OCI-LY1 (cell line): ENCODE data around the gene NCOR2.
"Not testable (repeated sequence)": the region's sequence is repeated elsewhere in the genome, so short reads cannot be mapped to it uniquely, and the experiment has no call there.

Experiments used
- H2AFZ ChIP-seq: fragments of 200-600 bp; sonication (generic), shearing (Covaris generic); 2 replicates; pipeline ENCODE4 v1.6.0; 2014; ENCODE audit warnings: antibody characterized with exemption, mild to moderate bottlenecking, low read length
- H3F3A ChIP-seq: fragments of 200-600 bp; sonication (generic), shearing (Covaris generic); 2 replicates; pipeline ENCODE4 v1.6.0; 2014; ENCODE audit warnings: mild to moderate bottlenecking, antibody characterized with exemption, low read length, moderate library complexity; ENCODE audit not compliant: insufficient read depth
- H3K27ac ChIP-seq: fragments of 200-600 bp; sonication (generic); 2 replicates; pipeline ENCODE4 v1.5.1; 2014; ENCODE audit warnings: low read length, mixed run types, mild to moderate bottlenecking, low read depth; ENCODE audit not compliant: poor library complexity, severe bottlenecking
- H3K27me3 ChIP-seq: fragments of 200-600 bp; sonication (generic); 2 replicates; pipeline ENCODE4 v1.6.0; 2014; ENCODE audit warnings: antibody characterized with exemption, mild to moderate bottlenecking, low read length, moderate library complexity; ENCODE audit not compliant: insufficient read depth
- H3K36me3 ChIP-seq: fragments of 200-600 bp; sonication (generic); 2 replicates; pipeline ENCODE4 v1.6.1; 2014; ENCODE audit warnings: mild to moderate bottlenecking, antibody characterized with exemption, low read length, moderate library complexity, mixed read lengths; ENCODE audit not compliant: insufficient read depth
- H3K4me1 ChIP-seq: fragments of 200-600 bp; sonication (generic); 2 replicates; pipeline ENCODE4 v1.5.1; 2014; ENCODE audit warnings: mild to moderate bottlenecking, low read length, moderate library complexity; ENCODE audit not compliant: insufficient read depth, severe bottlenecking
- H3K4me2 ChIP-seq: fragments of 200-600 bp; sonication (generic), shearing (Covaris generic); 2 replicates; pipeline ENCODE4 v1.6.1; 2014; ENCODE audit warnings: low read length
- H3K4me3 ChIP-seq: fragments of 200-600 bp; sonication (generic); 2 replicates; pipeline ENCODE4 v1.5.1; 2014; ENCODE audit warnings: low read length, low read depth, mild to moderate bottlenecking, mixed read lengths; ENCODE audit not compliant: poor library complexity, severe bottlenecking
- H3K79me2 ChIP-seq: fragments of 200-600 bp; shearing (Covaris generic); 2 replicates; pipeline ENCODE4 v1.6.1; 2016; ENCODE audit warnings: mixed run types, low read length, mixed read lengths; ENCODE audit not compliant: insufficient read depth
- H3K9ac ChIP-seq: fragments of 200-600 bp; sonication (generic), shearing (Covaris generic); 2 replicates; pipeline ENCODE4 v1.6.1; 2014; ENCODE audit warnings: mild to moderate bottlenecking, low read length, mixed read lengths
- H3K9me2 ChIP-seq: fragments of 200-600 bp; sonication (generic), shearing (Covaris generic); 2 replicates; pipeline ENCODE4 v1.6.1; 2014; ENCODE audit warnings: low read depth, mild to moderate bottlenecking, low read length, mixed read lengths
- H3K9me3 ChIP-seq: fragments of 200-600 bp; shearing (Covaris generic); 2 replicates; pipeline ENCODE4 v1.6.1; 2014; ENCODE audit warnings: low read length, mixed read lengths
- H4K20me1 ChIP-seq: fragments of 200-600 bp; sonication (generic), shearing (Covaris generic); 2 replicates; pipeline ENCODE4 v1.6.0; 2016; ENCODE audit warnings: mild to moderate bottlenecking, low read length; ENCODE audit not compliant: insufficient read depth
- EZH2 ChIP-seq: fragments of 200-600 bp; sonication (generic), shearing (Covaris generic); IDR thresholded peaks from 2 replicates; pipeline ENCODE4 v1.8.0; 2017; ENCODE audit warnings: borderline replicate concordance, mixed run types, mild to moderate bottlenecking, antibody characterized with exemption, low read length, moderate library complexity, mixed read lengths
- TF ChIP-seq, protein P1 (sequence below): fragments of 200-600 bp; sonication (generic), shearing (Covaris generic); IDR thresholded peaks from 2 replicates; pipeline ENCODE4 v1.5.1; 2017; ENCODE audit warnings: mild to moderate bottlenecking, antibody characterized with exemption, low read length, moderate library complexity, mixed read lengths

Gene NCOR2

DNA sequence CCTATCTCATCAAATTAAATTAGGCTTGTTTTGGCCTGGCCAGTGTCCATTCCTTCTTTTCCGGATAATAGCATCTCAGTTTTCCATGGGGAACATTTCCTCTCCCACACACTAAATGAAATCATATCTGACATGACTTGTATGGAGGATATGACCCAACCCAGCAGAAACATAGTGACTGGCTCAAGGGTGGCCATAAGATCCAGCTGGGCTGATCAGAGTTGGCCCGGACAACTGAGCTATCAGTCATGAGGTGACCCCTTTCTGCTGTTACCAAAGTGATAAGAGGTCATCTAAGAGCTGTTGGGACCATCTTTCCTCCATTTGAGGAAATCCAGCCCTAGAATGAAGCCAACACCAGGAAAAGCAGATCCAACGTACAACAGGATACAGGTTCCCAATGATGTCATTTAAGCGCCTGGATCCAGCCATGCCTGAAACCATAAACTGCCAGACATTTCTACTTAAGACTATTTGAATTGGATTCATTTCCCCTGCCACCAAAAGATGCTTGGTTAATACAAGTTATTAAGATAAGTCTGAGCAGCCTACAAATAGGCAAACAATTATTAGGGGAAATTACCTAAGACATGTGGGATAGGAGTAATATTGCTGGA lies 20.7 kb upstream of the NCOR2 start:
- no peaks in the 10 kb centered on the region for H3K4me1 ChIP-seq
- H4K20me1 ChIP-seq, result no peaks in the 10 kb centered on the region
- no peaks in the 10 kb centered on the region; the same call in 1 of the 2 replicates for H3K9me3 ChIP-seq
- no peak overlapping the region for H3K4me3 ChIP-seq
- H3F3A ChIP-seq, result no peaks in the 10 kb centered on the region
- peaks cover 23% of the 10 kb centered on the region; the same call in 1 of the 2 replicates for H3K27me3 ChIP-seq
- no peaks in the 10 kb centered on the region for H3K36me3 ChIP-seq
- no peak overlapping the region for H3K27ac ChIP-seq
- H3K4me2 ChIP-seq, result no peak overlapping the region
- TF ChIP-seq, protein P1, sequence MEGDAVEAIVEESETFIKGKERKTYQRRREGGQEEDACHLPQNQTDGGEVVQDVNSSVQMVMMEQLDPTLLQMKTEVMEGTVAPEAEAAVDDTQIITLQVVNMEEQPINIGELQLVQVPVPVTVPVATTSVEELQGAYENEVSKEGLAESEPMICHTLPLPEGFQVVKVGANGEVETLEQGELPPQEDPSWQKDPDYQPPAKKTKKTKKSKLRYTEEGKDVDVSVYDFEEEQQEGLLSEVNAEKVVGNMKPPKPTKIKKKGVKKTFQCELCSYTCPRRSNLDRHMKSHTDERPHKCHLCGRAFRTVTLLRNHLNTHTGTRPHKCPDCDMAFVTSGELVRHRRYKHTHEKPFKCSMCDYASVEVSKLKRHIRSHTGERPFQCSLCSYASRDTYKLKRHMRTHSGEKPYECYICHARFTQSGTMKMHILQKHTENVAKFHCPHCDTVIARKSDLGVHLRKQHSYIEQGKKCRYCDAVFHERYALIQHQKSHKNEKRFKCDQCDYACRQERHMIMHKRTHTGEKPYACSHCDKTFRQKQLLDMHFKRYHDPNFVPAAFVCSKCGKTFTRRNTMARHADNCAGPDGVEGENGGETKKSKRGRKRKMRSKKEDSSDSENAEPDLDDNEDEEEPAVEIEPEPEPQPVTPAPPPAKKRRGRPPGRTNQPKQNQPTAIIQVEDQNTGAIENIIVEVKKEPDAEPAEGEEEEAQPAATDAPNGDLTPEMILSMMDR, result no peak
- TF ChIP-seq EZH2, result no peak
- no peak overlapping the region for H3K9ac ChIP-seq
- H3K79me2 ChIP-seq, result no peaks in the 10 kb centered on the region
- no peak overlapping the region for H2AFZ ChIP-seq
- H3K9me2 ChIP-seq, result no peaks in the 10 kb centered on the region

DNA sequence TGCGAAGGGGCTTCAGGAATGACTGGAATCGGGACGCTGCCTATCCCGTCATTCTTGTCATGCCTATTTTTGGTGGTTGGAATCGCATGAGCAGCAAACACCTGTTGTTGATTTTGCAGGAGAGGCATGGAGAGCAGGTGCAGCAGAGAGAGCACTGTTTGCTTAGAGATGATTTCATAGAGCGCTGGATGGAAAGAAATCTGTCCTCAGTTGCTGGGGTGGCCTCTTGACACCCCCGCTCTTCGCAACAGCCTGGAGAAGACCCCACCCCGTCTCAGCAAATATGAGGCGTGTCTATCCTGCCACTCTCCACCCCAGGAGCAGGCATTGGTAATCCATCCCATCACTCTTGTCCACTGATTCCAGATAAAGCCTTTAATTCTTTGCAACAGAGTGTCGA lies 19.3 kb upstream of the NCOR2 start:
- peaks cover 15% of the 10 kb centered on the region; the same call in 1 of the 2 replicates for H3K27me3 ChIP-seq
- TF ChIP-seq EZH2, result no peak
- TF ChIP-seq, protein P1, result no peak

DNA sequence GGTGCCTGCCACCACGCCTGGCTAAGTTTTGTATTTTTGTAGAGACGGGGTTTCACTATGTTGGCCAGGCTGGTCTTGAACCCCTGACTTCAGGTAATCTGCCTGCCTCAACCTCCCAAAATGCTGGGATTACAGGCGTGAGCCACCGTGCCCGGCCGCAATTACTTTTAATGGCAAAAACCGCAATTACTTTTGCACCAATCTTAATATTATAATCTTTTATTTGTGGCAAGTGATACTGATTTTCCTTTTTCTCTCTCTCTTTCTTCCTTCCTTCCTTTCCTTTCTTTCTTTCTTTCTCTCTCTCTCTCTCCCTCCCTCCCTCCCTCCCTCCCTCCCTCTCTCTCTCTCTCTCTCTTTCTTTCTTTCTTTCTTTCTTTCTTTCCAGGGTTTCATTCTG lies 17.1 kb upstream of the NCOR2 start:
- H3K9ac ChIP-seq, H3K4me1 ChIP-seq, H3K4me2 ChIP-seq, H3K27ac ChIP-seq, H3K4me3 ChIP-seq, H3K36me3 ChIP-seq, H3K9me3 ChIP-seq, H3F3A ChIP-seq, H3K9me2 ChIP-seq, H2AFZ ChIP-seq, H3K79me2 ChIP-seq, H4K20me1 ChIP-seq: not testable (repeated sequence)
- H3K27me3 ChIP-seq, result peaks cover 13% of the 10 kb centered on the region; the same call in 1 of the 2 replicates

More for the DNA sequence above, 19.3 kb upstream of the NCOR2 start:
- no peaks in the 10 kb centered on the region for H3K9me2 ChIP-seq
- H4K20me1 ChIP-seq, result no peaks in the 10 kb centered on the region
- no peak overlapping the region for H3K4me2 ChIP-seq
- H3K27ac ChIP-seq, result no peak overlapping the region
- no peaks in the 10 kb centered on the region for H3F3A ChIP-seq
- no peaks in the 10 kb centered on the region for H3K36me3 ChIP-seq
- no peak overlapping the region for H3K9ac ChIP-seq
- no peak overlapping the region for H3K4me3 ChIP-seq
- no peaks in the 10 kb centered on the region for H3K79me2 ChIP-seq
- H3K9me3 ChIP-seq, result no peaks in the 10 kb centered on the region; the same call in 1 of the 2 replicates
- H3K4me1 ChIP-seq, result no peaks in the 10 kb centered on the region
- H2AFZ ChIP-seq, result no peak overlapping the region

DNA sequence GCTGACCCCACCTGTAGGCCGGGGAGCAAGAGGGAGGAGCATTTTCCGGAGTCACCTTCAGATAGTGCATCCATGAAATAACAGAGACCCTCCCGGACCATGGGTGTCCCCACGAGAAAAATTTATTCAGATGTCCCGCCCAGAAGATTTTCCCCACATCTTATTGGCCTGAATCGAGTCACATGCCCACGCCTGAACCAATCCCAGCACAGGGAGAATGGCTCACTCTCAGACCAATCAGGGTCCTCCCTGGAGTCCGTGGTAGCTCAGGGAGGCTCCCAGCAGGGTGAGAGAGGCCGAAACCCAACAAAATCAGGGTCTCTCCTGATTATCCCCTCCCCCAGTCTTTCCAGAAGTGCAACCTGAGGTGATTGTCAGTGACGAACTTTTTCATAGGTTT lies 16.4 kb upstream of the NCOR2 start:
- Histone ChIP-seq H3K9me2 (no peaks in the 10 kb centered on the region), H2AFZ (no peak overlapping the region), H3K4me2 (no peak overlapping the region)

More for the DNA sequence above, 16.4 kb upstream of the NCOR2 start:
- Histone ChIP-seq H3K27ac (no peak overlapping the region), H3K9ac (no peak overlapping the region), H3K27me3 (peaks cover 13% of the 10 kb centered on the region; the same call in 1 of the 2 replicates), H4K20me1 (no peaks in the 10 kb centered on the region), H3K79me2 (no peaks in the 10 kb centered on the region), H3K9me3 (no peaks in the 10 kb centered on the region), H3K4me1 (no peaks in the 10 kb centered on the region), H3K36me3 (no peaks in the 10 kb centered on the region), H3K4me3 (no peak overlapping the region), H3F3A (no peaks in the 10 kb centered on the region)
- no peak for TF ChIP-seq EZH2
- TF ChIP-seq, protein P1, result no peak
